Panc1 (cell line): Measurements from ENCODE around the gene PITX2.

Source experiments
- CTCF ChIP-seq: fragments of 450-650 bp; IDR thresholded peaks from 2 replicates; pipeline ENCODE4 v1.5.1; 2017; ENCODE audit warnings: mild to moderate bottlenecking
- POLR2AphosphoS5 ChIP-seq: IDR thresholded peaks from 2 replicates; pipeline ENCODE4 v1.6.1; 2012; ENCODE audit warnings: mild to moderate bottlenecking, low read depth, low read length, moderate library complexity

GRCh38 chr4:110663738-110664444 is 41.0 kb upstream of the PITX2 start:
- TF ChIP-seq CTCF (no peak), POLR2AphosphoS5 (no peak)
